NCI-H774 (cell line): ENCODE measurements around the gene GALNT15.

Experiments
- DNase-seq: peaks from one replicate; lab custom pipeline; 2025; lab: John Stamatoyannopoulos, UW

The GALNT15 gene

DNA sequence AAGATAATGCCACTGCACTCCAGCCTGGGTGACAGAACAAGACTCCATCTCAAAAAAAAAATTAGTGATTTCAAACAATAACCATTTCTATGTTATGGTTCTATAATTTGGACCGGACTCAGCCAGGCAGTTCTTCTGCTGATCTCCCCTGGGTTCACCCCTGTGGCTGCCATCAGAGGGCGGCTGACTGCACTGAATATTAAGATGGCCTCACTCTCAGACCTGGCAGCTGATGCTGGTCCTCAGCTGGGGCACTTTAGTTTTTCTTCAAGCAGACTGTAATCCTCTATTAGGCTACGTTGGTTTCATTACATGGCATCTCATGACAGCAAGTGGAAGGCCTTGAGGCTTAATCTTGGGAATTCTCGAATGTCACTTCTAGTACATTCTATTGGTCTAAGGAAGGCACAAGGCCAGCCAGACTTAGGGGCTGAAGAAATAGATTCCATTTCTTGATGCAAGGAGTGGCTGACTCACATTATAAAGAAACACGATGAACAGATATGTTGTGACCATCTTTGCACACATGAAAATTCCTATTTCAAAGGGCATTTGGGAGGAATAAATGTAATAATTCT lies 12.8 kb downstream of the GALNT15 start:
- DNase-seq: no peak

- DNase-seq: no peak
These were observed 13.6 kb downstream of the GALNT15 start for GRCh38 chr3:16188071-16188470.

GRCh38 chr3:16189201-16189600 lies 14.7 kb downstream of the GALNT15 start:
- no peak for DNase-seq

- no peak for DNase-seq
These were observed 16.2 kb downstream of the GALNT15 start for GRCh38 chr3:16190704-16191103.

DNA sequence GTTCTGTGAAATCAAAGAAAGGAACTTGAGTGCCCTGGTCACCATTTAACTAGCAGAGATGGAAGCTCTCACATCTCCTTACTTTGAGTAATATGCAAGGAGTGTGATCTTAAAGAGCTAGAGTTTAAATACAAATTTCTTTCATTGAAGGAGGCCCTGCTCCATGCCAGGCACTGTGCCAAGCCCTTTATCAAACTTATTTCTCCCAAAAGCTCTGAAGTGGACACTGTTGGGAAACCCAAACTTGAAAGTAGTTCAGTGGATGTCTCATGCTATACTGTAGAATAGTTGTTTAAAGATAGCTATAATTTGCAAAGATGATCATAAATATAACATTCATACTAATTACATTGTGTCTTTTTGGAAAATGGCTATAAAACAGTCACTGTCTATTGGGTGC lies 17.1 kb downstream of the GALNT15 start:
- DNase-seq: no peak

DNA sequence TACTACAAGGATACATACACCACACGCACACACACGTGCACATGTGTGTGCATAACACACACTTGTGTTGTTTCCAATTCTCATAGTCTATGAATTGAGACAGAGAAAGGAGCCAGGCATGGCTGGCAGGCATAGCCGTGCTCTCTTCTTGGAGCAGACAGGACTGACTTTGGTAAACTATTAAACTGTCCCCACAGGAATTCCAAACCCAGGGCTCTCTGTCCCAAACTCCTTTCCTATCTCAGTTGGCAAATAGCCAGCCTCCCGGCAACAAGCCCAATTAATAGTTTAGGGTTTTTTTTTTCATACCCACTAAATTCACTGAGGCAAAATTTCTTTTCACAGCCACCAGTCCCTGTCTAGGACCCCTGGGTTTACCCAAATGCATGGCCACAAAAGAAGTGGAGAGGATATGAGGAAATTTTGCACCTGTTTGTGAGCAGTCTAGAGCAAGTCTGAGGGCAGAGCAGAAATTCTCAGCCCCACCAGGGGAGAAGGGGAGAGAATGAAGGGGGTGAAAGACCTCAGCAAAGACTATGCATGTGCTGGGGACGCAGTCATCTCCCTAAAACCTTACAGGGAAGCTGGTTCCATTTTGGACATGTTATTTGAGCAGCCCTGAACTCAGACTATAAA lies 17.8 kb downstream of the GALNT15 start:
- no peak for DNase-seq

GRCh38 chr3:16198427-16198826 lies 23.9 kb downstream of the GALNT15 start:
- DNase-seq: no peak

DNA sequence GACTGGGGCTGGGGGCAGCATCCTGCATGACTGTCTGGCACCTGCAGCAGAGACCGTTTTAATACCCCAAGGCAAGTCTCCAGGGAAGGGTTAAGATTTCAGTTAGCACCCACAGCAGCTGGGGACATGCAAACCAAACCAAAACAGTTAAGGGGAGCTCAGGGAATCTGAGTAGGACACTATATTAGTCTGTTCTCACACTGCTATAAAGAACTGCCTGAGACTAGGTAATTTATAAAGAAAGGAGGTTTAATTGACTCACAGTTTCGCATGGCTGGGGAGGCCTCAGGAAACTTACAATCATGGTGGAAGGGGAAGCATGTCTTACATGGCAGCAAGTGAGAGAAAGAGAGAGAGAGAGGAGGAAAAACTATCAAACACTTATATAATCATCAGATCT lies 25.3 kb downstream of the GALNT15 start:
- no peak for DNase-seq

DNA sequence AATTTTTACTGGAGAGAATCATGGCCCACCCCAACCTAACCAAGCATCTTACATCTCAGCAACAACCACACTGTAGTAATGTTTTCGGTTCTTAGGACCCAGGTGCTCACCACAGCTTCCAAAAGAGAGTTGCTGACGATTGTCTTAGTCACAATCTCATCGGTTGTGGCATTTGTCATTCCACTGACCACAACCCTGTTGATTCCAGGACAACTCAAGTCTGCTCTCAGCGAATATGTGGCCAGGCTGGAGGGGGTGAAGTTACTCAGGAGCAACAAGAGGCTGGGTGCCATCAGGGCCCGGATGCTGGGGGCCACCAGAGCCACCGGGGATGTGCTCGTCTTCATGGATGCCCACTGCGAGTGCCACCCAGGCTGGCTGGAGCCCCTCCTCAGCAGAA lies 25.9 kb downstream of the GALNT15 start:
- DNase-seq: no peak

DNA sequence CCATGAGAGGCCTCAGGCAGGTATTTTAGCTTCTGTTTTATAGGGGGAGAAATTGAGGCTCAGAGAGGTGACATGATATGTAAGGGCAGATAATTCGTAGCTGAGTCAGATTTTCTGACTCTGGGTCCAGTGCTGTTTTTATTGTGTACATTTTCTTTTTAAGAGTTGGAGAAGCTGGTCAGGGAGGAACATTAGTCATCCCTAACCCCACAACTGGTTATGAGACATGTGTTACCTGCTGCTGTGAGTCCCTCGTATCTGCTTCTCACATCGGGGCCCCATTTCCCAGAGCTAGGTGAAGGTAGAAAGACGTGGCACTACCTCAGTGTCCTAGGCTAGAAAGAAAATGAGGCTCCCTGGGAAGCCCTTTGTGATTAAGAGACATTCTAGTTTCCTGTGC lies 28.6 kb downstream of the GALNT15 start:
- no peak for DNase-seq

DNA sequence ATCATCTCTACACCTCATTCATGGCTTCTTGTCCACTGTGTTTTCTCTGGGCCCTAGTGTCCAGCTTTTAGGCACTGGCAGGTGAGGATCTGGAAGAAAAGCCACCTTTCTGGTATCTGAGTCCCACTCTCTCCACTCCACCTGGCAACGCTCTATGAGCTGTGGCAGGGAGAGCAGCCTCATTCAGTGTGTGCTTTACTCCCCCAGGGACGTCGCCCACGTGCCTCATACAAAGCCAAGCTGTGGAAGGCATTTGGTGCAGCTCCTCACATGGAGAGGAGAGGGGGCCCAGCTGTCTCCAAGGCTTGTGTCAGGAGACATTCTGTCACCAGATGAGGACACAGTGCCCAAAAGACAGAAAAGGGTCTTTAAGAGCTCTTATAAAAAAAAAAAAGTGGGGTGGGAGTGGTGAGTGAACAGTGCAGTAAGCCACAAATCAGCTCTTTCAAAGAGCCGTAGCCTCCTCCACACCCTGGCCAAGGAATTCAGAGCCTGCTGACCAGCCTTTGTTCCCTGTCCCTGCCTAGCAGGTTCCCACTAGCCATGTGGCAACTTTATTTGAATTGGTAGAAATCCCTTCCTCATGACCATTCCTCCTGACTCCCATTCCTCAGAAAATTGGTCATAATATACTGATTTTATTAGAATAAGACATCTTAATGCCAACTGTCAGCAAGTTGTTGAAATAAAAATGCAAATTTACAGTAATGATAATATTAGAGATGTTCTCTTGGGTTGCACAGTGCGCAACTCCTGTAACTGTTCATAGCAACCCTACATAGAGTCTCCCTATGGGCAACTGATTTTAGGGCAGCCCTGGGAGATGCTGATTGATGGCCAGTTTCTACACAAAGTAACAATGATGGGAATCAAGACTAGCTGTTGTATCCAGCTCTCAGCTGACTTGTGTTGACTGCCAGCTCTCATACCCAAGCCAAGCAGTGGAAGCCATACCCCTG lies 29.5 kb downstream of the GALNT15 start:
- DNase-seq: no peak

- no peak for DNase-seq
These were observed 30.3 kb downstream of the GALNT15 start for GRCh38 chr3:16204751-16205150.

GRCh38 chr3:16205156-16205870 lies 30.8 kb downstream of the GALNT15 start:
- no peak for DNase-seq

DNA sequence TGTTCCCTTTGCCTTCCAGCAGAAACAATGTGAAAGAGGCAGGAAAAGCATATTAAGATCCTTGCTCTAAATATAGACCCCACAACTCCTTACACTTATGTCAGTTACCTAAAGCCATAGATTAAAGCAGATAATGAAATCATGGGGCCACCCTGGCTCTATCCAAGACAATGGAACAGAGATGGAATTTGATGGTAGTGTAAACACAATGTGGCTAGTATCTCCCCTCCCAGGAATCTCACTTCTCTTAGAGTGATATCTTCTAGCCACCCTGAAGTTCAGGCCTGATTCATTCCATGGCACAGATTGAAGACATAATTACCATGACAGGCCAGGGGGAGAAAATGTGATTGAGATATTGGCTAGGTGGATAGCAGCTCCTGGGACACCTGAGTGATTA lies 32.6 kb downstream of the GALNT15 start:
- DNase-seq: no peak

DNA sequence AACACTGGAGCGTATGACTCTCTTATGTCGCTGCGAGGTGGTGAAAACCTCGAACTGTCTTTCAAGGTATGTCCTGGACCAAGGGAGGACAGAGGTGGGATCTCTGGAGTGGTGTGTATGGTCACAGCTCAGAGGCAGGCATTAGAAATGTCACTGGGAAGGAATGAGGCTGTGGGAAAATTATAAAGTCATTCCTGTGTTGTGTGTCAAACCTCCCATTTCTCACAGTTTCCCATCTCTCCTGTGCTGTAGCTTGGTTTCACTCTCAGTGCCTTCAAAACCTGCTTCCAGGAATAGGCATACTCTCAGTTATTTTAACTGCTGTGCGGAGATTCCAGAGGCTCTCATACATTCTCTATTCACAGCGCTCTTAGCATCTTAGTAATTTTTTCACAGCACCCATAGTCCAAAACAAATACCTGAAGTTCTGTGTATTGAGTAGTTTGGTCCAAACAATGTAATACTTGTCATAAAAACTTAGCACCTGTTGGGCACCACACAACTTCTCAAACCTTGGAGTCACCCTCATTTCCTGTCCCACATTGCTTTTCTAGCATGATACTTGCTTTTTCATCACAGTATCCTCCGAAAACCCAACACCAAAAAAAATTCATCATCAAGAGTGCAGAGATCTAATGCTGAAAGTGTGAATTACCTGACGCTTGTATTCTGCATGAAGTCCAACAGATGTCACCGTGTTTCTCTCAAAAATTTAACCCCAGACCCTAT lies 36.9 kb downstream of the GALNT15 start:
- no peak for DNase-seq

DNA sequence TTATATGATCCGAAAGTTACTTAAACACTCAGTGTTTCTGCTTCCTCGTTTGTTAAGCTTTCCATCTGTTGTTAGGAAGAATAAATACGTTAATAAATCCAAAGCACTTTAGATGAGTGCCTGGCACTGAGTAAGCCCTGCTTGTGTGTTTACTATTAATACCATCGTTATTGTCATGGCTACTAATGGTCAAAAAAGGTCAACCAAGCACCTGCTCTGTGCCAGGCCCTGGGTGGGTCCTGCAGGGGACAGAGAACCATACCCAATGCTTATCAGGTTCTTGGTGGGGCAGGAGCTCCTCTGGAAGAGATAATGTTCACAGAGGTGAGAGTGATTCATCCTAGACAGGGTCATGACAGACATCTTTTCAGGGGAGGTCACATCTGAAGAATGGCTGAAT lies 39.9 kb downstream of the GALNT15 start:
- no peak for DNase-seq

- no peak for DNase-seq
These were observed 42.0 kb downstream of the GALNT15 start for GRCh38 chr3:16216373-16216935.

DNA sequence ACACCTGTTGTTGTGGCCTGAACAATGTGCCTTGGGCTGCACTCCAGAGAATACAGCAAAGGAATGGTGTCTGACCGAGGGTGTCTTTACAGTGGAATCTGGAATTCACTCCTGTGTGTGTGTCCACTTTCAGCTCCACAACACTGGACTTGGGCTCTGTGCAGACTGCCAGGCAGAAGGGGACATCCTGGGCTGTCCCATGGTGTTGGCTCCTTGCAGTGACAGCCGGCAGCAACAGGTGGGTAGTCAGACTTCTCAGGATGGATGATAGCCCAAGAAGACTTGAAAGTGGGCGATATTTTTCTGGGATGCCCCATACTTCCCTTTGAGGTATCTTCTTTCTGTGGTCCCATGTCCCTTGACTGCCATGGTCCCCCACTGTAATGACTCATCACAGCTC lies 45.3 kb downstream of the GALNT15 start:
- no peak for DNase-seq

GRCh38 chr3:16221990-16222389 lies 47.5 kb downstream of the GALNT15 start:
- no peak for DNase-seq

DNA sequence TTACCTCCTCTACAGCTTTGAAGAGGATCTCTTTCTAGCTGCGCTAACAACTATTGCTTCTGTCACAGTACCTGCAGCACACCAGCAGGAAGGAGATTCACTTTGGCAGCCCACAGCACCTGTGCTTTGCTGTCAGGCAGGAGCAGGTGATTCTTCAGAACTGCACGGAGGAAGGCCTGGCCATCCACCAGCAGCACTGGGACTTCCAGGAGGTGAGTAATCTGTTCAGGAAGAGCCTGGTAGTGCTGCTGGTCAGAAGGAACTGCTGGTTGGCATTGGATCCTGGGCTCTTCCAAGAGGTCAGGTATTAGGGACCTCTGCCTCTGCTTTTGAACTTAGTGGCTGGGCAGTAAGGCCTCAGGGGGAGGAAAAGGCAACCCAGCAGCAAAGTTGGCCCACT lies 48.1 kb downstream of the GALNT15 start:
- DNase-seq: no peak

DNA sequence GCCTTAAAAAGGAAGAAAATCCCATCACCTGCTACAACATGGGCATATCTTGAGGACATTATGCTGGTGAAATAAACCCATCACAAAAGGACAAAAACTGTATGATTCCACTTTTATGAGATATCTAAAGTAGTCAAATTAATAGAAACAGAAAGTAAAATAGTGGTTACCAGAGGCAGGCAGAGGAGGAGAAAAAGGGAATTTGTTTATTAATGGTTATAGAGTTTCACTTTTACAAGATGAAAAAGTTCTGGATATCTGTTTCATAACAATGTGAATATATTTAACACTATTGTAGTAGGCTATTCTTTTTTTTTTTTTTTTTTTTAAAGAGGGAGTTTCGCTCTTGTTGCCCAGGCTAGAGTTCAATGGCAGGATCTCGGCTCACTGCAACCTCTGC lies 49.8 kb downstream of the GALNT15 start:
- no peak for DNase-seq
